ENCODE measurements around the gene RPTOR.
A peak's percentile ranks its signal among the peaks of the same experiment; 100 is the strongest.

The RPTOR gene

GRCh38 chr17:80499560-80499959 is 45.1 kb upstream of the RPTOR start (continued):
- no peak for TF ChIP-seq ZBTB20 (tag by site-specific recombination; IDR thresholded peaks at IDR 0.05)

GRCh38 chr17:80499961-80500665 is 44.5 kb upstream of the RPTOR start:
- no peaks in the 10 kb centered on the region for H3K9me3 ChIP-seq (ENCODE audit: control insufficient read depth, insufficient read depth, low read depth, low read length)
- no peaks in the 10 kb centered on the region for H3K36me3 ChIP-seq (ENCODE audit: control insufficient read depth in 2 of 2, insufficient read depth in 1 of 2, low read length in 2 of 2)
- TF ChIP-seq ZNF398 (tag by site-specific recombination; IDR thresholded peaks at IDR 0.05), result peak; percentile 53; the same call in 1 of the 2 replicates
- no peak for TF ChIP-seq ELK4 (IDR thresholded peaks at IDR 0.05; ENCODE audit: borderline replicate concordance, low read depth, low read length)
- no peaks in the 10 kb centered on the region for H3K4me1 ChIP-seq (ENCODE audit: control insufficient read depth, insufficient read depth, low read length)
- H3K27ac ChIP-seq (ENCODE audit: extremely low read depth, low read depth, low read length), result no peak overlapping the region
- ChIA-PET CTCF (interaction anchor here (2.9 kb wide), 1 partner anchor 76 kb away, joined by 8 read pairs; no protein-coding TSS in a partner anchor), POLR2A (no interaction called here)
- H3K4me3 ChIP-seq (ENCODE audit: low read depth, low read length), result no peak overlapping the region

GRCh38 chr17:80501741-80502577 is 42.7 kb upstream of the RPTOR start:
- no peak overlapping the region for H3K4me3 ChIP-seq (ENCODE audit: low read depth, low read length)
- H3K36me3 ChIP-seq (ENCODE audit: control insufficient read depth in 2 of 2, insufficient read depth in 1 of 2, low read length in 2 of 2), result no peaks in the 10 kb centered on the region
- no peaks in the 10 kb centered on the region for H3K4me1 ChIP-seq (ENCODE audit: control insufficient read depth, insufficient read depth, low read length)
- no peak overlapping the region for H3K27ac ChIP-seq (ENCODE audit: extremely low read depth, low read depth, low read length)
- no peaks in the 10 kb centered on the region for H3K9me3 ChIP-seq (ENCODE audit: control insufficient read depth, insufficient read depth, low read depth, low read length)
- ChIA-PET CTCF (interaction anchor here (0.8 to 2.9 kb wide), 2 partner anchors 24 to 74 kb away, joined by 4 to 8 read pairs; no protein-coding TSS in a partner anchor), POLR2A (no interaction called here)
- TF ChIP-seq SP3 (tag by site-specific recombination; IDR thresholded peaks at IDR 0.05) (no peak), ZNF843 (tag by site-specific recombination; IDR thresholded peaks at IDR 0.05) (no peak), ZNF175 (tag by site-specific recombination; IDR thresholded peaks at IDR 0.05) (no peak), ZNF544 (tag by site-specific recombination; IDR thresholded peaks at IDR 0.05) (no peak), ATF2 (tag by site-specific recombination; IDR thresholded peaks at IDR 0.05; ENCODE audit: low read depth) (no peak), HOXA7 (CRISPR knock-in tag; IDR thresholded peaks at IDR 0.05; ENCODE audit: borderline replicate concordance) (no peak), ZNF23 (tag by site-specific recombination; IDR thresholded peaks at IDR 0.05; ENCODE audit: borderline replicate concordance) (no peak), ZSCAN16 (tag by site-specific recombination; IDR thresholded peaks at IDR 0.05) (no peak), ZNF677 (tag by site-specific recombination; IDR thresholded peaks at IDR 0.05) (no peak), GLIS1 (tag by site-specific recombination; IDR thresholded peaks at IDR 0.05) (no peak), ZNF529 (tag by site-specific recombination; IDR thresholded peaks at IDR 0.05; ENCODE audit: insufficient replicate concordance) (no peak), ZNF792 (tag by site-specific recombination; IDR thresholded peaks at IDR 0.05) (no peak)
